GM21381 (cell line): ENCODE measurements around the gene MGAT4B.
"Not testable (repeated sequence)": the region's sequence is repeated elsewhere in the genome, so short reads cannot be mapped to it uniquely, and the experiment has no call there.

Source experiments
- ATAC-seq: cut with Tn5 transposase; IDR thresholded peaks from one replicate; pipeline ENCODE4 v1.9.1; 2021; ENCODE audit warnings: mild to moderate bottlenecking, moderate library complexity; ENCODE audit not compliant: unreplicated experiment

MGAT4B gene

DNA sequence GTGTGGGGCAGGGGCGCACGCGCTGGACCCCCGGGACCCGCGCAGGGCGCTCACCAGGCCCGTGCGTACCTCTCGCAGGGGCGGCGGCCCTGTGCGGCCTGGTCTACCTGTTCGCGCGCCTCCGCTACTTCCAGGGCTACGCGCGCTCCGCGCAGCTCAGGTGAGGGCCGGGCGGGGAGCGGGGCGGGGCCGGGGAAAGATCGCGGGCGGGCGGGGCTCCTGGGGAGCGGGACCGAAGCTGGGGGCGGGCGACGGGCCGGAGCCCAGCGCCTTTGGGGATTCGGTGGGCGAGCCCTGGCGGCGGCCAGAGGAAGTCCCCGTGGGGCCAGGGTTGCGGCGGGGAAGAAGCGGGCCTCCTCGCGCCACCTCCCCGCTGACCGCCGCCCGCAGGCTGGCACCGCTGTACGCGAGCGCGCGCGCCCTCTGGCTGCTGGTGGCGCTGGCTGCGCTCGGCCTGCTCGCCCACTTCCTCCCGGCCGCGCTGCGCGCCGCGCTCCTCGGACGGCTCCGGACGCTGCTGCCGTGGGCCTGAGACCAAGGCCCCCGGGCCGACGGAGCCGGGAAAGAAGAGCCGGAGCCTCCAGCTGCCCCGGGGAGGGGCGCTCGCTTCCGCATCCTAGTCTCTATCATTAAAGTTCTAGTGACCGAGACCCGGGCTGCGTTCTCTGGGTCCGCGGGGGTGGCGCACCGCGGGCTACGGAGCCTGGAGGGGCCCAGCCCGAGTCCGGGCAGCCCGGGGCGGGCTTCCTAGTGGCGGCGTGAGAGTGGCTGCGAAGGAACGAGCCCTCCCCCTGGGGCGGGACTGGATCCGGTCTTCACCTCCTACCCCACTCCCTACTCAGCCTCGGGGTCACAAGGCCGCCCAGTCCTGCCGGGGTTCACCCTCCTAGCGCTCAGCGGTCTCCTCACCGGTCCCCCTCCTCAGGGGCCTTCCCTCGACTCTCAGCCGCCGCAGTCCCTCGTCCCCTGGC is 10.5 kb downstream of the MGAT4B start:
- peak; percentile 74 for ATAC-seq

DNA sequence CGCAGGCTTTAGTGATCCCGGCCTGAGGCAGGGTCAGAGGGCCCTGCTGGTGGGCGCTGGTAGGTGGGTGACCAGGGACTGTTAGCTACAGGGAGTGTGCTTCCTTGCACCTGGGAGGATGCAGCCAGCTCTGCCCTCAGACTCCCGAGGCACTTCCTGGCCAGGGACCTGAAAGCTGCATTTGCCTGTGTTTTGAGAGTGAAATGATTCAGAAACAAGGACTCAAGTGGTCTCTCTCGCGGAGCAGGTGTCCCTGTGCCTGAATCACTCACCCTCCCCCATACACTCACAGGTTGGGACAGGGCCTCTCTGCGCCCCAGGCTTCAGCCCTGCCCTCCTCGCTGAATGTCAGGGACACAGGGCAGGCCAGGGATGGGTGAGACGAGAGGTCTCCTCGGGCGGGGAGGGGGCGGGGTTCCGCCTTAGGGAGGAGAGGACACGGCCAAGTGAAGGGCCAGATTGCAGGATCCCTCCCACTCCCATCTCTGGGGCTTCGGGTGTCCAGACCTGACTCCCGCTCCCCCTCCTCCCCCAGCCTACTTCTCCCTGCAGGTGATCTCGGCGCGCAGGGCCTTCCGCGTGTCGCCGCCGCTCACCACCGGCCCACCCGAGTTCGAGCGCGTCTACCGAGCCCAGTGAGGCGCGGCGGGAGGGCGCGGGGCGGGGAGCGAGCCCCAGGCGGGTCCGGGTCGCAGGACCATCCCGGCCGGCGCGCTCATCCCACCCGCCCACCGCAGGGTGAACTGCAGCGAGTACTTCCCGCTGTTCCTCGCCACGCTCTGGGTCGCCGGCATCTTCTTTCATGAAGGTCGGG is 11.4 kb downstream of the MGAT4B start:
- no peak for ATAC-seq

DNA sequence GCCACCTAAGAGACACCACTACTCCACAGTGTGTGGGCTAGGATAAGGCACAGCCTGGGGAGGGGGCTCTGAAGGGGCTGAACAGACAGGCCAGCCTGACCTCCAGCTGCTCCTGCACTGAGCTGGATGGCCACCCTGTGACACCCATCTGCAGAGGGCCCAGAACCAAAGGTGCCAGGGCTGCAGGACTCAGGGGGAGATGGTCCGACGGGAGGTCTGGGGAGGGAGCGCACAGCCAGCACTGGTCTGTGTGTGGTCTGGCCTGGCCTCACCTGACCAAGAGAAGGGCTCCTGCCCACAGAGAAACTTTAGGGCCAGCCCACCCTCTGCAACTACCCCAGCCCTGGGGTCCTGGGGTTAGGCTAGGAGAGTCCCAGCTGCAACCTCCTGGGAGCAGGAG is 12.1 kb downstream of the MGAT4B start:
- ATAC-seq = no peak

DNA sequence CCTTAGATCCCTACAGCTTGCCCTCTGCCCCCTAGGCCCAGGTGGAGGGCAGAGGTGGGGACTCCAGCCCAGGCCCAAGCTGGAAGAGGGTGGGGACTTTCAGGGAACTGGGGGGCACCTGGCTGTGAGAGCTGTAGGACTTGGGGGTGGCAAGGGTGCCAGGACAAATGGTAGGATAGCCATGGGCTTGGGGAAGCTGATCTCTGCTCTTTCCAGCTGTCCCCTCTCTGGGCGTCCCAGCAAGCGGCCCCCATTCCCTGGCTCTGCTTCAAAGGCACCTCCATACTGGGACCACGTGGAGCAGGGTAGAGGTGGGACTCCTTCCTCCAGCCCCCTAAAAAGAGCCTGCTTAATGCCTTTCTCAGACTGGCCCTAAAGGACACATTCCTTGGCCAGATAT is 12.5 kb downstream of the MGAT4B start:
- no peak for ATAC-seq

DNA sequence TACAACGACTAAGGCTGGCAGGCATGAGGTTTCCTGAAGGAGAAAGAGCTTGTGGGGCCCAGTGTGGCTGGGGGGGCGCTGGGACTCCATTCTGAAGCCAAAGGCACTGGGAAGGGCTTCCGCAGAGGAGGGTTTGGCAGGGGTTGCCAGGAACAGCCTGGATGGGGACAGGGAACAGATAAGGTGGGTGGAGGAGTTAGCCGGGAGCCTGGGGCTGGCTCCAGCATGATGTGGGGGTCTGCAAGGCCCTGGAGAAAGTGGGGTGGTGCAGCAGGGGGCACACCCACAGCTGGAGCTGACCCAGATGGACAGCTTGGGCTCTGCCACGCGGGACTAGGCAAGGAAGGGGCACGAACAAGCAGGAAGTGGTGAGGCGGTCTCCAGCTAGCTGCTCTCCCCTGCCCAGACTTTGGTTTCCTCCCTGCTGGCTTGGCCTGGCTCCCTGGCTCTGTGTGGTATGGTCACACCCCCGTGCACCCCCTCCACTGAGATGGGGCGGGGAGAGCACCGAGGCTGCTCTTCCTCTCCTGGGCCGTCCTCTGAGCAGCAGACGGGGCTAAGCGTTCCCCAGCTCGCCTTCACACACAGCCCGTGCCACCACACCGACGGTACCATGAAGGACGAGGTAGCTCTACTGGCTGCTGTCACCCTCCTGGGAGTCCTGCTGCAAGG is 13.1 kb downstream of the MGAT4B start, which contains the start of gene LTC4S:
Gene LTC4S, plus strand, starts transcription at position 519 of the 672 bp plus-strand sequence. Its CDS starts 95 bp downstream, at position 614.
- ATAC-seq = no peak

DNA sequence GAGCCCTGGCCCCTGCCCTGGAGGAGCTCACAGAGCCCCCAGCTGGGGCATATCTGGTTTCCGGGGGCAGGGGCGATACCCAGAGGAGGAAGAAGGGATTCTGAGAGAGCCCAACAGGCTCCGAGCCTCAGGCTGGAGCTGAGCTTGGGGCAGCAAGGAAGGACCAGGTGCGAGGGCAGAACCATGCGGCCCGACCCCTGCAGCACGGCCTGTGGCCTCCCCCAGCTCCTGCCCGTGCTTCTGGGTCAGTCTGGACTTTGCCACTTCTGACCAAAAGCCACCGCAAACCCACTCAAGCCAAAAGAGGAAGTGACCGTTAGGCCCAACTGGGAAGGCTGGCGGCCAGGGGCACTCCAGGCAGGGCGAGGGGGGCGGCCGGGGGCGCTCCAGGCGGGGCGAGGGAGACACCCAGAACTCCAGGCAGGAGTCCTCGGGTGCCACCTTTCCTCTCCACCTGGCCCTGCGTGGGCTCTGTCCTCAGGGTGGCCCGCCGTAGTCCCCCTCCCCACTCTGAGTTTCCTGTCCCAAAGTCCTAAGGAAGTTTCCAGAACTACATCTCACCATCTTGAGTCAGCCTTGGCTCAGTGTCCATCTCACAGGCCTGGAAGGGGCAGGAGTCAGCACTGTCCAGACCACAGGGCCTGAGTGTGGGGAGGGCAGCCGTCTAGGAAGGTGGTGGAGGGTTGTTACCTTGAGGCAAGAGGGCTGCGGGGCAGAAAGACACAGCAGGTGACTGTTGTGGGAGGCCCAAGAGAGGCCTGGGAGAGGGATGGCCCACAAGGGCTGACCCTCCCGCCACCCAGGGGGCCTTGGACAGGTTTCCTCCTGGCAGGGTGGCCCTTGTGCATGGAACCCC is 13.8 kb downstream of the MGAT4B start:
- no peak for ATAC-seq

DNA sequence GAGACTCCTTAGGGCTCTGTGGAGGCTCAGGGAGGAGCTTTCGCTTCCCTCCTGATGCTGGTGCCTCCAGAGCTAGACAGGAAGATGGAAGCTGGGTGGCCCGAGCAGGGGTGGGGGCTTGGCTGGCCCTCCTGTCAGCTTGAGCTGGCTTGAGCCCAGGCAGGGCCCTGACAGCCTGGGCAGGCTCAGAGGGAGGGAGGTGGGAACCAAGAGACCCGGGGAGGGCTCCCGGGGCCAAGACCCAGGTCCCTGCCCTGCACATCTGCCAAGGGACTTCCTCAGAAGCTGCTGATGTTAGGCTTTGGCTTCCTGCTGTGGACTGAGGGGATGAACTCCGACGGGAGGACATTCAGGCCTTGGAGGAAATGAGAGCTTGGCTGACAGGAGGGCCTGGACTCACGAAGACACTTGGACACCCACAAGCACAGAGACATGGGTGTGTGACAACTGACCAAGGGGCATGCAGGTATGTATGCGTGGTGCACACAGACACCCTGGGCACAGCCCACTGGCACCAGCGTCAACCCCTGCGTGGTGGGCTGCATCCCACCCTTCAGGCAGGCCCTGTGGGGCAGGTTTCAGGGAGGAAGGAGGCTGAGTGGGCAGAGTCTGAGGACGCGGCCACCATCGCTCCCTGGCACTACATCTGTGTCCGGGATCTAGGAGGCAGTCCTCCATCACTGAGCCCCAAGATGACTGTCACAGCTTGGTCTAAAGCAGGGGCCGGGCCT is 14.6 kb downstream of the MGAT4B start:
- ATAC-seq = no peak

DNA sequence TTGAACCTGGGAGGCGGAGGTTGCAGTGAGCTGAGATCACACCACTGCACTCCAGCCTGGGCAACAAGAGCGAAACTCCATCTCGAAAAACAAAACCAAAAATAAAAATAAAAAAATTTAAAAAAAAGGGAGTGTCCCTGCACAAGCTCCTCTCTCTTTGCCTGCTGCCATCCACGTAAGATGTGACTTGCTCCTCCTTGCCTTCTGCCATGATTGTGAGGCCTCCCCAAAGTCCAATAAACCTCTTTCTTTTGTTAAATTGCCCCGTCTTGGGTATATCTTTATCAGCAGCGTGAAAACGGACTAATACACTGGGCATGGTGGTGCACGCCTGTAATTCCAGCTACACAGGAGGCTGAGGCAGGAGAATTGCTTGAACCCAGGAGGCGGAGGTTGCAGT is 17.4 kb downstream of the MGAT4B start:
- ATAC-seq = not testable (repeated sequence)

DNA sequence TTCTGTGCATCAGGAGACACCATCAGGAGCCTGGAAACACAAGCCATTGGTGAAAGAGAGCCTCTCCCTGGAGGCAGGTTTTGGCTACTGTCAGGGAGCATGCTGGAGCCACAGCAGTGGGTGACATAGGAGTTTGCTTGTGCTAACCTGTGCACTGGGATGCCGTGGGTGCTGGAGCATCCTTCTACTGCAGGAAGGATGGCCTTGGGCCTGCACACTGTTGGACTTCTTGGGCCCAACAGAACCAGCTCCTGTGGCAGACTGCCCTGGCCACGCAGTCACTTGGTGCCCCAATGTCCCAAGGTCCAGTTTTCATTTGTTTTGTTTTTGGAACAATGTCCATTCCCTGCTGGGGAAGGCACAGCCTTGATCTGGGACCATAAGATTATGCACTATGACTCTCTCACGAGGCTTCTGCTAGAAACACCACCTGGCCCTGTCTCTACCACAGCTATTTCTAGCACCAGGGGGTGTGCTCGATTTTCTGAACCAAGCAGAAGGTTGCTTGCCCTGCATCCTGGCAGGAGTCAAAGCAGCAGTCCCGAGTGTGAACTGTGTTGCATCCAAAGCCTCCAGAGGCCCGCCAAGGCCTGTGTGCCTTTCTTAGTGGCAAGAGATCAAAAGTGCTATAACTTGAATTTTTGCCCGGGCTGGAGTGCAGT is 18.3 kb downstream of the MGAT4B start:
- ATAC-seq = no peak

DNA sequence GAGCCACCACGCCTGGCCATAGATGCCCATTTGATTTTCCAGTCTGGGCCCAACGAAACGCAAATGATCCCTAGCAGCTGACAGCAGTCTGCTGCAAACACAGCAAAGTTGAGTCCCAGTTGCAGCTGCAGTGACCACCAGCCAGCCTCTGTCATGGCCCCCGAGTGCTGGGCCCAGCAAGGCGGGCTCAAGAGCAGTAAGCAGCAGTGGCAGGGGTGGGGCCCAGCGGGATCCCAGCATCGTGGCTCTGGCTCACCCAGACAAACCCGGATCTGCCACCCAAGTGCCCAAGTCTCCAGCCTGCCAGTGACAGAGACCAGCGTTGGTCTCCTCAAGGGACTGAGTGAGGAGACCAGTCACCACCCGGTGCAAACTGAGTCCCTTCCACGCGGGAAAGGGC is 19.8 kb downstream of the MGAT4B start:
- ATAC-seq = no peak

DNA sequence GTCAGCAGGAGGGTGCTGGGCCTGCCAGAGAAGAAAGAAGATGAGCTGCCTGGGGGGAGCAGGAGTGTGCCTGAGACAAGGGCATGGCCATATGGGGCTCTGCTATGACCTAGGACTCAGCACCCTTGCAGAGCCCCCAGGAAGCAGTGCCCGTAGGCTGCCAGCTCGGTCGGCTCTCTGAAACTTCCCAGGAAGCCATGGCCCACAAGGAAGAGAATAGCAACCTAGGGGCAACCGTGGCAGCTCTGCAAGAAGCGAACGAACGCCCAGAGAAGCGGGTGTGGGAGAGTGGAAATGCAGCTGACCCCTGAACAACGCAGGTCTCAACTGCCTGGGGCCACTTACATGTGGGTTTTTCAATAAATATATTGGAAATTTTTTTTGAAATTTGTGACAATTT is 23.5 kb downstream of the MGAT4B start:
- no peak for ATAC-seq

DNA sequence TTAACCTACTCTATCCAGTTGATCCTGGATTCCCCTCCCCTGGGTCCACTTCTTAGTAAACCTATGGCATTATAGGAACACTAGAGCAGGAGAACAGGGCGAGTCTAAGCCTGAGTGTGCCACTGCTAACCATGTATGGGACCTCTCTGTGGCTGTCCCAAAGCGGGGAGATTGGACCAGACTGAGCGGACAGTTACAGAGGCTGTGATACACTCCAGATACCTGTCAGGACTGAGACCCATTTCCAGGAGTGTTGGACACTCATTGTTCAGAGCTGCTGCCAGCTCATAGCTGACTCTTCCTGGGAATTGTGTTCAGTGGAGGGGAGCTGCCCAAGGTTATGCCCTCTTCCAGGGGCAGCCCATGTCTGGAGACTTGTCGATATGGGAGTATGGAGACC is 24.8 kb downstream of the MGAT4B start:
- ATAC-seq = no peak

DNA sequence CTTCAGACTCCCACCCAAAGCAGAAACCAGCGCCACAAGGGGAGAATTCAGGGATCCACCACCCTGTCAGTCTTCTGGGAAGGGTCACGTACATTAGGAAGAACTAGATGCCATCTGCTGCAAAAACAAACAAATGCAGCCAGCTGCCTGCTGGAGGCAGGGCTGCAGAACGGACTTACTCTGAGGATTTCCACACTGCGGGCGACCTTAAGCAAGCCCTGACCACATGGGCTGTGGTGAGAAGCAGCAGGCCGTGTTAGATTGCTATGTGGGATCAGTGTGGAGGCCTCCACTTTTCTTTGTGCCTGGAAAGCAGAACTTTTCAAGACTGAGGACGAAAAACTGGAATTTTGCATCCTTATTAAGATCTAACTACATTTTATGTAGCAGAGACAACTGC is 26.3 kb downstream of the MGAT4B start:
- ATAC-seq = no peak

DNA sequence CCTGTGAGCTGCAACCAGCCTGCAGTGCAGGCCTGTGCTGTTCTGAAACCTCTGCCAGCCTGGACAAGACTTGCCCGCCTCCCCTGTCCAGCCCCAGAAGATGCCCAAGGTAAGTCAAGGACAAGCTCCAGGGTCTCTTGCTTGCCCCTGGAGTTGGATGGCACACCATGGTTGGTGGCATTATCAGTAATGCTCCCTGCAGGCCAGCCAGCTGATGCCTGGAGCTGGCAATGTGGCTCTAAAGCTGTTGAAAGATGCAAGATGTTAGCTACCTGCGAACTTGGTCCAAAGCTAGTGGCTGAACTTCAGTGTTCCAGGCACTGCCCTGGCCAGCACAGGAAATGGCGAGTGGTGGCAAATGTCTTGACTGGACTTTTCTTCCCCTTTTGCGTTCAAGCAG is 26.8 kb downstream of the MGAT4B start:
- ATAC-seq = no peak

DNA sequence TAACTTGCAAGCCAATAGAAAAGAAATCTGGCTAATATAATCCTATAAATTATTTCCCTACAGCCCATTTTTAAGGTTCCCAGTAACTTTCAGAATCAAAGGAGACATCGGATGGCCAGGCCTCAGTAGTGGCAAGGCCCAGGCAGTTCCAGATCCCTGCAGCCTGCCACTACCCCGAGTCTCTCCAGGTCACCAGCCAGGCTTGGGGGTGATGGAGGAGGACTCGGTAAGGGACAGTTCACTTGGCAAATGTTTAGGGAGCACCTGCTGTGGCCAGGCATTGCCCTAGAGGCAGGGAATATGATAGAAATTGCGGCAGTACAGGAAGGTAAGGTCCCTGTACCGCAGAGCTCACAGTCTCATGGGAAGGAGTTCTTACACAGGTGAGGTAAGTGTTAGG is 28.1 kb downstream of the MGAT4B start:
- no peak for ATAC-seq

DNA sequence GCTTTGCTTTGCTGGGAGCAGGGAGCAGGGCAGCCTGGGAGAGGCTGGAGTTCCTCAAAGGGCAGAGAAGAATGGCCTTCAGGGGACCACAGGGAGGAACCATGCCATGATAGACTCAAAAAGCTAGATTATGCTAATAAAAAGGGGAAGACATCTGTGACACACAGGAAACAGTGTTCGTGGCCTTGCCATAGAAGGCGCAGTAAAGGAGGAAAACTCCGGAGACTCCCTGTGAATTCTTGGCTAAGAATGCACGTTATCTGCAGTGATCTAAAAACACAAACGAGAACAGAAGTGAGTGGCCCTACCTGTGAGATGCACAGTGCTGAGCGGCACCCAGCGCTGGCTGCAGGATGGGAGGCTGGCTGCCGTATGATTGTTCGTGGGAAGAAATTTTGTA is 28.8 kb downstream of the MGAT4B start:
- no peak for ATAC-seq

DNA sequence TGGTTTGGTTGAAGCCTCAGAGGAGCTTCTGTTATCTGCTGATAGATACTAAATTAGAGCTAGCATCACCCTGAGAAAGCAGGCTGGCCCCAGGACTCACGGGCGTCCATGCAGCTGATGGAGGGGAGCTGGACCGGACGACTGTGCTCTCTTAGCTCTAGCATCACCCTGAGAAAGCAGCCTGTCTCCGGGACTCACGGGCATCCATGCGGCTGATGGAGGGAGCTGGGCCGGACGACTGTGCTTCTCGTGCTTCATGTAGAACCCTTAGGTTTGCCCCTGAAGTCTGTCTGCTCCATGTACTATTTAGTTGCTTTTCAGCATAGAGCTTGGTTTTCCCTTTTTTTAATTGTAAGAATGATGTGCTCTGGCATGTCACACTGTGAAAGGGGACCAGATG is 29.2 kb downstream of the MGAT4B start:
- ATAC-seq = no peak

DNA sequence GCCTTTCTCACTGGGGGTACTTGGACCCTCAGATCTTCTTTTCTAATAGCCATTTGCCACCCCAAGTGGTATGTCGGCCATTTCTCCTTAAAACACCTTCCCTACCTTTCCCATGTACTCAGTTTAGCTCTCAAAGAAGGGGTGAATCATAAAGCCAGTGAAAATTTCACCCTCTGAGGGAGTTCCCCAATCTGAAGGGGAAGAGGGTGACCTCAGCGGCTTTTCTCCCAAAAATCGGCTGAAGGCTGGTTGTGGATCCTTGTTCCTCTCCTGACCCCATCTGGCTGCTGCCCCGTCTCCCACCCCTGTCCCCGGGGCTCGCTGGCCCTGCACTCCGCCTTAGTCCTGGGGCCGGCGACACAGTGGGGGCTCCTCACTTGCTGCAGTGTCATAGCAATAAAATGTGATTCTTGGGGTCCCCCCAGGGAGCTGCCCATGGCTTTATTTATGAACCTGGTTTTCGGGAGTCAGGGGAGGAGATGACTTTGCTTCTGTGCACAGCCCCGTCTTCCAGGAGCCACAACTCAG is 30.2 kb downstream of the MGAT4B start:
- no peak for ATAC-seq

DNA sequence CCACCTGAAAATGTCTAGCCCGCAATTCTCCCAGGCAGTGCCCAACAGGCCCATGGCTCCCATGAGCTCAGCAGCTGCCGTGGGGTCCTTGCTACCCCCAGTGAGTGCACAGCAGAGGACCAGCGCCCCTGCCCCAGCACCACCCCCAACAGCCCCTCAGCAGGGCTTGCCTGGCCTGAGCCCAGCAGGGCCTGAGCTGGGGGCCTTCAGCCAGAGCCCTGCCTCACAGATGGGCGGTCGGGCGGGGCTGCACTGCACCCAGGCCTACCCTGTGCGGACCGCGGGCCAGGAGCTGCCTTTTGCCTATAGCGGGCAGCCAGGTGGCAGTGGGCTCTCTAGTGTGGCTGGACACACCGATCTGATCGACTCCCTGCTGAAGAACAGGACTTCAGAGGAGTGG is 32.2 kb downstream of the MGAT4B start:
- ATAC-seq = no peak
